Fibroblast of lung (primary cell): Measurements from ENCODE around the gene P3H3.

ENCODE experiments used
- EZH2 ChIP-seq: IDR thresholded peaks from 2 replicates; pipeline ENCODE4 v1.5.1; 2012; ENCODE audit warnings: low read length, control low read depth, mild to moderate bottlenecking; ENCODE audit errors: missing control alignments
- TF ChIP-seq, protein P1 (sequence below), 2 donors: IDR thresholded peaks in 1 of 2; conservative IDR thresholded peaks in 1 of 2; 1 replicate in 1 of 2; 2 replicates in 1 of 2; pipeline ENCODE4 v1.5.1; 2011 to 2012; ENCODE audit warnings: low read length in 2 of 2, control low read depth in 1 of 2, inconsistent platforms in 1 of 2, low read depth in 1 of 2, mild to moderate bottlenecking in 1 of 2

DNA sequence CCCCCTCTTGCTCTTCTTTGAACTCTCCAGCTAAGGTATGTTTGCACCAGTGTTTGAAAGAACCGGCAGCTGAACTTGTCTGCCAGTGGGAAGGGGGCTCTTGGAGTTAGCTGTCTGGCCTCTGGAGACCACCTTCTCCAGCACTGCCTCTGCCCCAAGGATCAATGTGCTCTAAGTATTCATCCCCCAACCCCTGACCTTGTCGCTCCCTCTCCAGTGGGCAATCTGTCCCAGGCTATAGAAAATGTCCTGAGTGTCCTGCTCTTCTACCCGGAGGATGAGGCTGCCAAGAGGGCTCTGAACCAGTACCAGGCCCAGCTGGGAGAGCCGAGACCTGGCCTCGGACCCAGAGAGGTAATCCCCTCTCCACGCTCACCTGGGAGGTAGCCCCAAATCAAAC is 2.8 kb downstream of the P3H3 start:
- TF ChIP-seq, protein P1, sequence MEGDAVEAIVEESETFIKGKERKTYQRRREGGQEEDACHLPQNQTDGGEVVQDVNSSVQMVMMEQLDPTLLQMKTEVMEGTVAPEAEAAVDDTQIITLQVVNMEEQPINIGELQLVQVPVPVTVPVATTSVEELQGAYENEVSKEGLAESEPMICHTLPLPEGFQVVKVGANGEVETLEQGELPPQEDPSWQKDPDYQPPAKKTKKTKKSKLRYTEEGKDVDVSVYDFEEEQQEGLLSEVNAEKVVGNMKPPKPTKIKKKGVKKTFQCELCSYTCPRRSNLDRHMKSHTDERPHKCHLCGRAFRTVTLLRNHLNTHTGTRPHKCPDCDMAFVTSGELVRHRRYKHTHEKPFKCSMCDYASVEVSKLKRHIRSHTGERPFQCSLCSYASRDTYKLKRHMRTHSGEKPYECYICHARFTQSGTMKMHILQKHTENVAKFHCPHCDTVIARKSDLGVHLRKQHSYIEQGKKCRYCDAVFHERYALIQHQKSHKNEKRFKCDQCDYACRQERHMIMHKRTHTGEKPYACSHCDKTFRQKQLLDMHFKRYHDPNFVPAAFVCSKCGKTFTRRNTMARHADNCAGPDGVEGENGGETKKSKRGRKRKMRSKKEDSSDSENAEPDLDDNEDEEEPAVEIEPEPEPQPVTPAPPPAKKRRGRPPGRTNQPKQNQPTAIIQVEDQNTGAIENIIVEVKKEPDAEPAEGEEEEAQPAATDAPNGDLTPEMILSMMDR (conservative IDR thresholded peaks at IDR 0.05 in 1 of 2, IDR thresholded peaks at IDR 0.05 in 1 of 2; ENCODE audit: low read depth in 1 of 2, low read length in 2 of 2): no peak
- no peak for TF ChIP-seq EZH2
